IPS-20b (cell line): ENCODE measurements around the gene RBMXL2.

ENCODE experiments used
- H3K27ac ChIP-seq: one replicate; pipeline ENCODE4 v1.5.1; 2013; ENCODE audit warnings: low read length
- H3K27me3 ChIP-seq: 2 replicates; pipeline ENCODE4 v1.6.1; 2013; ENCODE audit warnings: mild to moderate bottlenecking, low read length, inconsistent platforms; ENCODE audit not compliant: insufficient read depth
- H3K36me3 ChIP-seq: 2 replicates; pipeline ENCODE4 v1.6.1; 2013; ENCODE audit warnings: low read depth, mild to moderate bottlenecking, inconsistent platforms, low read length, moderate library complexity; ENCODE audit not compliant: insufficient read depth
- H3K4me1 ChIP-seq: 2 replicates; pipeline ENCODE4 v1.6.1; 2013; ENCODE audit warnings: mild to moderate bottlenecking, control low read depth, inconsistent platforms, low read length, moderate library complexity; ENCODE audit not compliant: insufficient read depth
- H3K4me3 ChIP-seq: 2 replicates; pipeline ENCODE4 v1.5.1; 2013; ENCODE audit warnings: mild to moderate bottlenecking, low read length, inconsistent platforms
- H3K9ac ChIP-seq: 2 replicates; pipeline ENCODE4 v1.6.1; 2013; ENCODE audit warnings: low read depth, mild to moderate bottlenecking, inconsistent platforms, low read length, moderate library complexity
- H3K9me3 ChIP-seq: 2 replicates; pipeline ENCODE4 v1.6.1; 2013; ENCODE audit warnings: mild to moderate bottlenecking, low read depth, low read length, inconsistent platforms; ENCODE audit not compliant: insufficient read depth

The RBMXL2 gene

DNA sequence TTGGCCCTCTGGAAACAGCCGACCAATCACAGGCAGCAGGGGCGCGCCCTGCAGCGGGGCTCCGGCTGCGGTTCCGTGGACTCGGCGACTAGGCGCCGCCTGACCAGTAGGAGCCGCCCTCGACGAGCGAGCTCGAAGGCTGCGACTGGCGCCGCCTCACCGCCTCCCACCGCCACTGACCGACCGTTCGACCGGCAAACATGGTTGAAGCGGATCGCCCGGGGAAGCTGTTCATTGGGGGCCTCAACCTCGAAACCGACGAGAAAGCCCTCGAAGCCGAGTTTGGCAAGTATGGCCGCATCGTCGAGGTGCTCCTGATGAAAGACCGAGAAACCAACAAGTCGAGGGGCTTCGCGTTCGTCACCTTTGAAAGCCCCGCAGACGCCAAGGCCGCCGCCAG is at the start of gene RBMXL2:
Gene RBMXL2, plus strand, starts transcription at position 78 of the 400 bp plus-strand sequence. Its CDS starts 123 bp downstream, at position 201.
- no peaks in the 10 kb centered on the region for H3K36me3 ChIP-seq
- H3K9ac ChIP-seq: no peak within 1 kb of the TSS
- no peaks in the 10 kb centered on the region for H3K4me1 ChIP-seq
- no peak within 1 kb of the TSS for H3K4me3 ChIP-seq
- H3K27ac ChIP-seq: no peak within 1 kb of the TSS
- no peaks in the 10 kb centered on the region for H3K27me3 ChIP-seq
- 0 out of 2 replicates have a peak, but pooled peaks cover 6% of the 10 kb centered on the region for H3K9me3 ChIP-seq

DNA sequence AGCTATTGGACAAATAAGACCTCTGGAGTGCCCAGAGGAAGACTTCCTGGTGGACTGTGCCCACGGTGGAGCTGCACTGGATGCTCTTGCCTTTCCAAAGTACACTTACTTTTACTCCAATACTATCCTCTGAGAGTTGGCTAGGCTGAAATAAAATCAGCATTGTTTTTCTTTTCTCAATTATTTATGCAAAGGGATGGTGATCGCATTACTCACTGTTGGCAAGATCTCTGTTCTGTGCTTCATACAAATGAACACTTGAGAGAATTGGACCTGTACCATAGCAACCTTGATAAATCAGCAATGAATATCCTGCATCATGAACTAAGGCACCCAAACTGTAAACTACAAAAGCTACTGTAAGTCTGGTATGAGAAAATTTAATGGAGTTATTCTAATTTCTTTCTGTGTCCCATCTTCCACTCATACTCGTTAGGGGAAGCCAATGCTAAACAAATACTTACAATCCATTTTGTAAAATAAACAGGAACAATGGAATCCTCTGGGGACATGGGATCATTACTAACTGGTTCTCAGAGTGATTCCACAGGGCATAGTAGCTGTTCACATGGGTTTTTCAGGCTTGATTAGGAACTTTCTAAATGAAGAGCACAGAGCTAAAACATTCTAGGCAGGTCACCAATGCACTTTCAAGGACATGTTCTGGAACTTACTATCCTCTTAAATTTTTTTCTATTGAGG is 42.2 kb upstream of the RBMXL2 start:
- Histone ChIP-seq H3K4me3 (no peak overlapping the region), H3K9me3 (no peaks in the 10 kb centered on the region), H3K4me1 (no peaks in the 10 kb centered on the region), H3K36me3 (no peaks in the 10 kb centered on the region), H3K27me3 (no peaks in the 10 kb centered on the region), H3K9ac (no peak overlapping the region), H3K27ac (no peak overlapping the region)

DNA sequence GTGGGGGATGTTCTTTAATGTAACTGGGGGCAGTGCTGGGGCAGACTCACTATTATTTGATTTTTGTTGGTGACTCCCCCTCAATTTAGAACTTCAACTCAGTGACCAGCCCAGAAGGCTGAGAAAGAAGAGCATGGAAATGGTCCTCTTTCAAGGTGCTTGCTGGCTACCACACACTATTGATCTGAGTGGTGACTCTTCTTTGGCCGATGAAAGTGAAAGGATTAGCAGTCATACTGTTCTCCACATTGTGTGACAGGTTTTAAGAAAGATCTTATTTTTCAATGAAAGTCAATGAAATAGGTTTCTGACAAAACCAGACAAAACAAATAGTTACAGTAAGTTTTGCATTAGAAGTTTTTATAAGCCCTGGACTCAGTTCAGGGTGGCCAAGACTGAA is 38.6 kb upstream of the RBMXL2 start:
- no peak overlapping the region for H3K4me3 ChIP-seq
- H3K36me3 ChIP-seq: no peaks in the 10 kb centered on the region
- H3K9me3 ChIP-seq: no peaks in the 10 kb centered on the region
- no peak overlapping the region for H3K9ac ChIP-seq
- H3K4me1 ChIP-seq: no peaks in the 10 kb centered on the region
- H3K27ac ChIP-seq: no peak overlapping the region
- H3K27me3 ChIP-seq: no peaks in the 10 kb centered on the region

DNA sequence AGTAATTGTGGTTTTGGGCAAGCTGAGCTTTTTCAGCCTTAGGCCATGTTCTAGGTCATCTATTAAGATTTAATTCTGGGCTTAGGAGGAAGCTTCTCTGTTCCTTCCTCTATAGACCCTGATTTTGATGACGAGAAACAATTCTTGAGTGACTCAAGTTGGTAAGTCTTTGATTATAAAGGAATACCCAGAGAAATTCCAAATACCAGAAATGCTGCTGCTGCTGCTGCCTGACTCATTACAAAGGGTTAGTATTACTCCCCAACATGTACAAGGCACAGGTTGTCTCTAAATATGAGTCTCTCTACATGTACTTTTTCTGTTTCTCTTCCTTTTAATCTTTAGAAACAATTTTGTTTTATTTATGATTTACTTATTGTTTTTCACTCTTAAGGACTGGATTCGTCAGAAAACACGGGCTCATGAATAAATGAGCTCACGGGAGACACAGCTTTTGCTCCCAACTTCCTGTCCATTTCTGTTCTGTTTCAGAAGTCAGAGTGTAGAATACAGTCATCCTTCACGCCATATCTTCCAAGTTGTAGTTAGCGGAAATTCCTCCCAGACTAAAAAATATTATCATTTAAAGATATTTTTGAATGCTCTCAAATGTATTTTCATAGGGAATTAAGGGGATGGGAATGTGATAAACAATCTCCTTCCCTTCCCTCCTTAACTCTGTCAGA is 31.8 kb upstream of the RBMXL2 start:
- Histone ChIP-seq H3K36me3 (no peaks in the 10 kb centered on the region), H3K9me3 (no peaks in the 10 kb centered on the region)

GRCh38 chr11:7057641-7058040 is 31.2 kb upstream of the RBMXL2 start:
- Histone ChIP-seq H3K27me3 (no peaks in the 10 kb centered on the region), H3K9me3 (no peaks in the 10 kb centered on the region), H3K4me3 (no peak overlapping the region), H3K27ac (no peak overlapping the region), H3K9ac (no peak overlapping the region), H3K4me1 (no peaks in the 10 kb centered on the region), H3K36me3 (no peaks in the 10 kb centered on the region)

More for the DNA sequence above, 31.8 kb upstream of the RBMXL2 start:
- H3K4me3 ChIP-seq: no peak overlapping the region
- no peaks in the 10 kb centered on the region for H3K27me3 ChIP-seq
- H3K27ac ChIP-seq: no peak overlapping the region
- H3K4me1 ChIP-seq: no peaks in the 10 kb centered on the region
- H3K9ac ChIP-seq: no peak overlapping the region

DNA sequence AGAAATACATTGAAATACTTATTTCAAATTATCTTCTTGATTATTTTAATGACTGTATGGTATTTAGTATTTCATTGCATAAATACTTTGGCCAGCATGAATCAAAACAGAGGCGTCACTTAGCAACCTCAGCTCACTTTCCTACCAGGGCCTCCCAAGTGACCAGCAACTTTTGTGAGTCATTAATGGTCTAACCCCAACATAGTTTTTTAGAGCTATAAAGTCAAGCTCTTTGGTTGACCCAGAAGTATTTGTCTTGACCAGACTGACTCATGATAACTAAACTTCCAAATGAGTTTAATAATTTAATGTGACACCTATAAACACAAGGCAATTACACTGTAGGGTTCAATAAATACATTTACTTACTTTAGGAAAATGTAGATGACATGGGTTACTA is 27.9 kb upstream of the RBMXL2 start:
- H3K36me3 ChIP-seq: no peaks in the 10 kb centered on the region
- H3K9me3 ChIP-seq: no peaks in the 10 kb centered on the region
- no peak overlapping the region for H3K4me3 ChIP-seq
- H3K9ac ChIP-seq: no peak overlapping the region
- H3K4me1 ChIP-seq: no peaks in the 10 kb centered on the region
- H3K27ac ChIP-seq: no peak overlapping the region
- no peaks in the 10 kb centered on the region for H3K27me3 ChIP-seq

- H3K4me1 ChIP-seq: no peaks in the 10 kb centered on the region
- H3K27ac ChIP-seq: no peak overlapping the region
- H3K36me3 ChIP-seq: no peaks in the 10 kb centered on the region
- no peaks in the 10 kb centered on the region for H3K9me3 ChIP-seq
- H3K9ac ChIP-seq: no peak overlapping the region
- H3K4me3 ChIP-seq: no peak overlapping the region
- H3K27me3 ChIP-seq: no peaks in the 10 kb centered on the region
These were observed 26.3 kb upstream of the RBMXL2 start for GRCh38 chr11:7062534-7062933.

- H3K4me1 ChIP-seq: no peaks in the 10 kb centered on the region
- H3K4me3 ChIP-seq: no peak overlapping the region
- H3K9ac ChIP-seq: no peak overlapping the region
- H3K36me3 ChIP-seq: no peaks in the 10 kb centered on the region
- H3K27ac ChIP-seq: no peak overlapping the region
- H3K9me3 ChIP-seq: no peaks in the 10 kb centered on the region
- H3K27me3 ChIP-seq: no peaks in the 10 kb centered on the region
These were observed 16.3 kb upstream of the RBMXL2 start for GRCh38 chr11:7072401-7073028.

GRCh38 chr11:7077101-7077500 is 11.7 kb upstream of the RBMXL2 start:
- Histone ChIP-seq H3K4me3 (no peak overlapping the region), H3K9ac (no peak overlapping the region), H3K27ac (no peak overlapping the region), H3K36me3 (no peaks in the 10 kb centered on the region), H3K27me3 (no peaks in the 10 kb centered on the region), H3K4me1 (no peaks in the 10 kb centered on the region), H3K9me3 (peaks cover 12% of the 10 kb centered on the region; the same call in 1 of the 2 replicates)

- Histone ChIP-seq H3K9ac (no peak overlapping the region), H3K27ac (no peak overlapping the region), H3K4me3 (no peak overlapping the region), H3K27me3 (no peaks in the 10 kb centered on the region), H3K36me3 (no peaks in the 10 kb centered on the region), H3K4me1 (no peaks in the 10 kb centered on the region), H3K9me3 (peaks cover 12% of the 10 kb centered on the region; the same call in 1 of the 2 replicates)
These were observed 9.2 kb upstream of the RBMXL2 start for GRCh38 chr11:7079545-7080135.

DNA sequence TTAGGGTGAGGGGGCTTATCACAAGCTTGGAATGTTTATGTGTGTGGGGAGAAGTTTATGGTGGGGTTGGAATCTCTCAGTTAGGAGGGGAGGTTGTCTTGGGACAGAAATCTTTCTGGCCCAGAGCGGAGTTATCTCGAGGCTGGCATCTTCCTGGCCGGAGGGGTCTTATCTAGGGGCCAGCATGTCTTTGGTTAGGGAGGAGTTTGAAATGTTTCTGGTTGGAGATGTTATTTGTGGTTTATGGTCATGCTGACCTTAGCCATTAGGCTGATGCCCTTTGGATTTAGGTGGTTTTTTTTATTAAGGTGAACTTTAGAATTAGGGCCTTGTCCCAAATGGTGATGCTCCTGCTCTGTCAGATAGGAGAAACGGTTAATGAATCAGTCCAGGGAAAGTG is 7.9 kb upstream of the RBMXL2 start:
- H3K36me3 ChIP-seq: no peaks in the 10 kb centered on the region
- H3K9ac ChIP-seq: no peak overlapping the region
- no peaks in the 10 kb centered on the region for H3K4me1 ChIP-seq
- no peak overlapping the region for H3K4me3 ChIP-seq
- H3K27ac ChIP-seq: no peak overlapping the region
- H3K9me3 ChIP-seq: peaks cover 12% of the 10 kb centered on the region; the same call in 1 of the 2 replicates
- H3K27me3 ChIP-seq: no peaks in the 10 kb centered on the region
